Measurements from ENCODE around the gene JAKMIP1.

JAKMIP1 gene

GRCh38 chr4:6071959-6072720 is 128.2 kb downstream of the JAKMIP1 start:
- TF ChIP-seq GATA1 (IDR thresholded peaks at IDR 0.05; ENCODE audit: low read depth, low read length) (no peak), POLR2A (IDR thresholded peaks at IDR 0.05; ENCODE audit: low read length) (no peak)
- DNase-seq, result no peak

GRCh38 chr4:6071191-6071958 is 129.0 kb downstream of the JAKMIP1 start:
- DNase-seq, result no peak
- TF ChIP-seq POLR2A (IDR thresholded peaks at IDR 0.05; ENCODE audit: low read length) (no peak), GATA1 (IDR thresholded peaks at IDR 0.05; ENCODE audit: low read depth, low read length) (no peak)

- TF ChIP-seq GATA1 (IDR thresholded peaks at IDR 0.05; ENCODE audit: low read depth, low read length) (no peak), POLR2A (IDR thresholded peaks at IDR 0.05; ENCODE audit: low read length) (no peak)
- DNase-seq, result no peak
These were observed 130.3 kb downstream of the JAKMIP1 start for GRCh38 chr4:6069845-6070709.

GRCh38 chr4:6068986-6069385 is 131.4 kb downstream of the JAKMIP1 start:
- TF ChIP-seq GATA1 (IDR thresholded peaks at IDR 0.05; ENCODE audit: low read depth, low read length), result no peak
- TF ChIP-seq POLR2A (IDR thresholded peaks at IDR 0.05; ENCODE audit: low read length), result no peak
- no peak for DNase-seq

- no peak for DNase-seq
- TF ChIP-seq GATA1 (IDR thresholded peaks at IDR 0.05; ENCODE audit: low read depth, low read length) (no peak), POLR2A (IDR thresholded peaks at IDR 0.05; ENCODE audit: low read length) (no peak)
These were observed 134.3 kb downstream of the JAKMIP1 start for GRCh38 chr4:6065934-6066590.

GRCh38 chr4:6065166-6065565 is 135.2 kb downstream of the JAKMIP1 start:
- DNase-seq, result no peak
- TF ChIP-seq POLR2A (IDR thresholded peaks at IDR 0.05; ENCODE audit: low read length), result no peak
- no peak for TF ChIP-seq GATA1 (IDR thresholded peaks at IDR 0.05; ENCODE audit: low read depth, low read length)

GRCh38 chr4:6064383-6064782 is 136.0 kb downstream of the JAKMIP1 start:
- no peak for DNase-seq
- TF ChIP-seq GATA1 (IDR thresholded peaks at IDR 0.05; ENCODE audit: low read depth, low read length) (no peak), POLR2A (IDR thresholded peaks at IDR 0.05; ENCODE audit: low read length) (no peak)

- DNase-seq, result no peak
- TF ChIP-seq POLR2A (IDR thresholded peaks at IDR 0.05; ENCODE audit: low read length), result no peak
These were observed 136.7 kb downstream of the JAKMIP1 start for GRCh38 chr4:6063684-6064083.

GRCh38 chr4:6062133-6062532 is 138.2 kb downstream of the JAKMIP1 start:
- TF ChIP-seq POLR2A (IDR thresholded peaks at IDR 0.05; ENCODE audit: low read length) (no peak), GATA1 (IDR thresholded peaks at IDR 0.05; ENCODE audit: low read depth, low read length) (no peak)
- no peak for DNase-seq

- TF ChIP-seq GATA1 (IDR thresholded peaks at IDR 0.05; ENCODE audit: low read depth, low read length), result no peak
- TF ChIP-seq POLR2A (IDR thresholded peaks at IDR 0.05; ENCODE audit: low read length), result no peak
- DNase-seq, result no peak
These were observed 141.0 kb downstream of the JAKMIP1 start for GRCh38 chr4:6059375-6059805.

GRCh38 chr4:6058531-6059374 is 141.6 kb downstream of the JAKMIP1 start:
- no peak for DNase-seq
- TF ChIP-seq GATA1 (IDR thresholded peaks at IDR 0.05; ENCODE audit: low read depth, low read length) (no peak), POLR2A (IDR thresholded peaks at IDR 0.05; ENCODE audit: low read length) (no peak)

- DNase-seq, result no peak
- TF ChIP-seq POLR2A (IDR thresholded peaks at IDR 0.05; ENCODE audit: low read length) (no peak), GATA1 (IDR thresholded peaks at IDR 0.05; ENCODE audit: low read depth, low read length) (no peak)
These were observed 143.2 kb downstream of the JAKMIP1 start for GRCh38 chr4:6056976-6057766.

Measured in erythroblast (primary cell).